ENCODE measurements around the gene GREM1.

The GREM1 gene

GRCh38 chr15:32733281-32733680 is 15.5 kb downstream of the GREM1 start:
- H3K27ac ChIP-seq (ENCODE audit: low read depth, low read length), result no peak overlapping the region
- H3K9me3 ChIP-seq (ENCODE audit: control insufficient read depth, insufficient read depth, low read length), result no peaks in the 10 kb centered on the region
- H3K27me3 ChIP-seq (ENCODE audit: control insufficient read depth, insufficient read depth, low read length), result no peaks in the 10 kb centered on the region
- H3K9ac ChIP-seq (ENCODE audit: low read depth, low read length), result no peak overlapping the region
- no peak overlapping the region for H3K4me3 ChIP-seq (ENCODE audit: low read depth, low read length)
- H3K36me3 ChIP-seq (ENCODE audit: control insufficient read depth, insufficient read depth, low read length), result no peaks in the 10 kb centered on the region
- peaks cover 8% of the 10 kb centered on the region for H3K4me1 ChIP-seq (ENCODE audit: control insufficient read depth, insufficient read depth, low read length)

GRCh38 chr15:32735989-32736700 is 18.3 kb downstream of the GREM1 start:
- no peak overlapping the region for H3K27ac ChIP-seq (ENCODE audit: low read depth, low read length)
- no peak overlapping the region for H3K9ac ChIP-seq (ENCODE audit: low read depth, low read length)
- no peaks in the 10 kb centered on the region; the same call in 1 of the 2 replicates for H3K4me1 ChIP-seq (ENCODE audit: control insufficient read depth, insufficient read depth, low read length)
- no peak overlapping the region for H3K4me3 ChIP-seq (ENCODE audit: low read depth, low read length)
- no peaks in the 10 kb centered on the region for H3K27me3 ChIP-seq (ENCODE audit: control insufficient read depth, insufficient read depth, low read length)
- H3K9me3 ChIP-seq (ENCODE audit: control insufficient read depth, insufficient read depth, low read length), result no peaks in the 10 kb centered on the region
- no peaks in the 10 kb centered on the region for H3K36me3 ChIP-seq (ENCODE audit: control insufficient read depth, insufficient read depth, low read length)

DNA sequence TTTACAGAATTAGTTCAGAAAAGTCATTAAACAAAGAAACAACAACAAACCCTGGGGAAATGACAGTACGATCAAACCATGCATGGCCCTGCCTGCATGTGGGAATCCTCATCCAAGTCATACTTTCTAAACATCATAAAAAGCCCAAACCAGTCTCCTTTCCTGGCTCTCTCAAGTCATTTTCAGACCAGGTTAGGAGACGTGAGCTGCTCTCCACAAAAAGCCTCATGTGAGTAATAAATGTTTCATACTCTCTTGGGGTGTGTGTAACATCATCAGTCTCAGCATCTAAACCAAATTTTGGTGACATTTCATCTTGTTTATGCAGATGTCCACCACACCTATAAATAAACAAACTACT is 18.9 kb downstream of the GREM1 start:
- no peaks in the 10 kb centered on the region for H3K4me1 ChIP-seq (ENCODE audit: control insufficient read depth, insufficient read depth, low read length)
- H3K27ac ChIP-seq (ENCODE audit: low read depth, low read length), result no peak overlapping the region
- H3K27me3 ChIP-seq (ENCODE audit: control insufficient read depth, insufficient read depth, low read length), result no peaks in the 10 kb centered on the region
- no peaks in the 10 kb centered on the region for H3K36me3 ChIP-seq (ENCODE audit: control insufficient read depth, insufficient read depth, low read length)
- no peak overlapping the region for H3K4me3 ChIP-seq (ENCODE audit: low read depth, low read length)
- no peak overlapping the region for H3K9ac ChIP-seq (ENCODE audit: low read depth, low read length)
- no peaks in the 10 kb centered on the region for H3K9me3 ChIP-seq (ENCODE audit: control insufficient read depth, insufficient read depth, low read length)

- H3K4me1 ChIP-seq (ENCODE audit: control insufficient read depth, insufficient read depth, low read length), result no peaks in the 10 kb centered on the region
- H3K27ac ChIP-seq (ENCODE audit: low read depth, low read length), result no peak overlapping the region
- H3K9me3 ChIP-seq (ENCODE audit: control insufficient read depth, insufficient read depth, low read length), result no peaks in the 10 kb centered on the region
- H3K27me3 ChIP-seq (ENCODE audit: control insufficient read depth, insufficient read depth, low read length), result no peaks in the 10 kb centered on the region
- H3K36me3 ChIP-seq (ENCODE audit: control insufficient read depth, insufficient read depth, low read length), result no peaks in the 10 kb centered on the region
- H3K4me3 ChIP-seq (ENCODE audit: low read depth, low read length), result no peak overlapping the region
- no peak overlapping the region for H3K9ac ChIP-seq (ENCODE audit: low read depth, low read length)
Measured at GRCh38 chr15:32737304-32737703, 19.5 kb downstream of the GREM1 start.

DNA sequence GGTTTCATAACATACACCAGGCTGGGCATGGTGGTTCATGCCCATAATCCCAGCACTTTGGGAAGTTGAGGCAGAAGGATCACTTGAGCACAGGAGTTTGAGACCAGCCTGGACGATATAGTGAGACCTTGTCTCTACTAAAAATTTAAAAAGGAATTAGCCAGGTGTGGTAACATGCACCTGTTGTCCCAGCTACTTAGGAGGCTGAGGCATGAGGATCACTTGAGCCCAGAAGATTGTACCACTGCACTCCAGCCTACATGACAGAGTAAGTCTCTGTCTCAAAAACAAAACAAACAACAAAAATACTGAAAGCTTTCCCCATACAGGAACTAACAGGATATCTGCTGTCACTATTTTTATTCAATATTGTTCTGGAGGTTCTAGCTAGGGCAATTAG is 20.9 kb downstream of the GREM1 start:
- Histone ChIP-seq H3K27ac (ENCODE audit: low read depth, low read length) (no peak overlapping the region), H3K4me1 (ENCODE audit: control insufficient read depth, insufficient read depth, low read length) (no peaks in the 10 kb centered on the region), H3K9me3 (ENCODE audit: control insufficient read depth, insufficient read depth, low read length) (no peaks in the 10 kb centered on the region), H3K36me3 (ENCODE audit: control insufficient read depth, insufficient read depth, low read length) (no peaks in the 10 kb centered on the region), H3K27me3 (ENCODE audit: control insufficient read depth, insufficient read depth, low read length) (no peaks in the 10 kb centered on the region), H3K4me3 (ENCODE audit: low read depth, low read length) (no peak overlapping the region), H3K9ac (ENCODE audit: low read depth, low read length) (no peak overlapping the region)

DNA sequence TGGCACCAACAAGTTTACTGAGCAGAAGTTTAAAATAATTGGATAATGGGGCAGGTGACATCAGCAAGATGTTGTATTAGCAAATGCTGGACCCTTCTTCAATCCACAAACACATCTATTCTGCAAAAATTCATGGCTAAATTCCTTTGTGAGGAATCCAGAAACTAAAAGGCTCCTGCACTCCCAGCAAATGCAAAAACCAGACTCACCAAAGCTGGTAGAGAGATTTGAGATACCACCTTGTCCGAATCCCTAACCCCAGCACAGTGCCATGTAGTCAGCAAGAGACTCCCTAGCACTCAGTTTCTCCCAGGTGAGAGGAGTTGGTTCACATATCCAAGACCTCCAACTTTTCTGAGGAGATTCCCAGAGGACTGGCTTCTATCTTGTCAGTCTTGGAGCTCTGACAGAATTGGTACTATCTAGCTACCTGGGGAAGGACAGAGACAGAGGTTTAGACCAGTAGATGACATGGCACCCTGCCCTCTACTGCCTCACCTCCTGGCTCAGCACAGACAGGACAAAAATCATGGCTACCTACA is 21.8 kb downstream of the GREM1 start:
- H3K9me3 ChIP-seq (ENCODE audit: control insufficient read depth, insufficient read depth, low read length), result no peaks in the 10 kb centered on the region
- no peaks in the 10 kb centered on the region for H3K4me1 ChIP-seq (ENCODE audit: control insufficient read depth, insufficient read depth, low read length)
- no peaks in the 10 kb centered on the region for H3K36me3 ChIP-seq (ENCODE audit: control insufficient read depth, insufficient read depth, low read length)
- no peak overlapping the region for H3K9ac ChIP-seq (ENCODE audit: low read depth, low read length)
- no peak overlapping the region for H3K4me3 ChIP-seq (ENCODE audit: low read depth, low read length)
- H3K27ac ChIP-seq (ENCODE audit: low read depth, low read length), result no peak overlapping the region
- no peaks in the 10 kb centered on the region for H3K27me3 ChIP-seq (ENCODE audit: control insufficient read depth, insufficient read depth, low read length)

DNA sequence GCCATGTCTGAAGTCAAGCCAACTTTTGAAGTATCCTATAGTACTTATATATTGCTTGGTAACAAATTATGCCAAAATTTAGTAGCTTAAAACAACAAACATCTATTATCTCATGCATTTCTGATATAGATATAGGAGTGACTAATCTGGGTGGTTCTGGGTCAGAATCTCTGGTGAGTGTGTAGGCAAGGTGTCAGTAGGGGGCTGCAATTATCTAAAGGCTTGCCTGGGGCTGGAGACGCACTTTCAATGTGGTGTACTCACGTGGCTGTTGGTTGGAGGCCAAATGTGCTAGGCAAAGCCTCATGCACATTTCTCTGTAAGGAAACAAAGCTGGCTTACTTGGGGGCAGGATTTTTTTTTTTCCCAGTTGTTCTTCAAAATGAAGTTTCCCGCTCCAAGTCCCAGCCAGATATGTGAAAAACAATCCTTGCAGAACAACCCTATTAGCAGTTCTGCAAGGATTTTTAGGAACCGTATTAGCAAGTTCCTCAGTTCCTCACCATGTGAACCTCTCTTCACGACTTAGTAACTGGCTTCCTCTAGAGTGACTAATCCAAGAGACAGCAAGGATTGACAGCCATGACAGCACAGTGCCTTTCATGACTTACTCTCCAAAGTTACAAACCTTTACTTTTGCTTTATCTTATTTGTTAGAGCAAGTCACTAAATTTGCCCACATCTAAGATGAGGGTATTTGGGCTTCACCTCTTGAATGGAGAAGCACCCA is 25.8 kb downstream of the GREM1 start:
- Histone ChIP-seq H3K36me3 (ENCODE audit: control insufficient read depth, insufficient read depth, low read length) (no peaks in the 10 kb centered on the region), H3K27ac (ENCODE audit: low read depth, low read length) (no peak overlapping the region), H3K4me1 (ENCODE audit: control insufficient read depth, insufficient read depth, low read length) (peaks cover 9% of the 10 kb centered on the region; the same call in 1 of the 2 replicates), H3K9ac (ENCODE audit: low read depth, low read length) (no peak overlapping the region), H3K4me3 (ENCODE audit: low read depth, low read length) (no peak overlapping the region), H3K27me3 (ENCODE audit: control insufficient read depth, insufficient read depth, low read length) (no peaks in the 10 kb centered on the region), H3K9me3 (ENCODE audit: control insufficient read depth, insufficient read depth, low read length) (no peaks in the 10 kb centered on the region)

DNA sequence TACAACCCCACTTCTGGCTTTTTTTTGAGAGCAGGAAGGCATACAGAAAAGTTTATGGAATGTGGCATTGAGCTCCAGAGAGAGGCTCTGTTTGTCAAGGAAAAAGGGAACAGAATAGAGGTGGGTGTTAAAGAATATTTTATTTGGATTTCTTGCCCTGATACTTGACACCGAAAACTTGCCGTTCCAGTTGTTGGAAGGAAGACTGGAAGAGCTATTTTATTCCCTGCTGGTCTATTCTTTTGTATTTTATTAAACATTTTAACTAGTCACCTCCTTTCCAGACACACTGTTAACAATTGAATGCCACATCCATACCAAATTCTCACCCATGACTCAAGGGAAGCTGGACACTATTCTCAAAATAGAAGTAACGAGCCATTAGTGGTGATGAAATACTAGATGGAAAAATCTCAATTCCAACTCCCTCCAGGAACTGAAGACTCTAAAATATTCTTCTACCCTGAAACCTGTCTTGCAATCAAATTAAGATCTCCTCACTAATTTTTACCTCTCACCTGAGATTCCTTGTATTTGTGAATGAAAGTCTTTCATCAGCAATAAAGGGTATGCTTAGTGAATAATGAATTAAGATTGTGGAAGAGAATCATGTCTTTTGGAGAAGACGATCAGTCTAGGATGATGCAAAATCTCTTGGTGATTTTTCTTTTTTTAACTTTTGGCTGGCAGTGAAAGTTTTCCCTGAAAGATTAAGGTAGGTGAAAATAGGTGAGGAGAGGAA is 28.5 kb downstream of the GREM1 start:
- no peak overlapping the region for H3K27ac ChIP-seq (ENCODE audit: low read depth, low read length)
- H3K27me3 ChIP-seq (ENCODE audit: control insufficient read depth, insufficient read depth, low read length), result no peaks in the 10 kb centered on the region

DNA sequence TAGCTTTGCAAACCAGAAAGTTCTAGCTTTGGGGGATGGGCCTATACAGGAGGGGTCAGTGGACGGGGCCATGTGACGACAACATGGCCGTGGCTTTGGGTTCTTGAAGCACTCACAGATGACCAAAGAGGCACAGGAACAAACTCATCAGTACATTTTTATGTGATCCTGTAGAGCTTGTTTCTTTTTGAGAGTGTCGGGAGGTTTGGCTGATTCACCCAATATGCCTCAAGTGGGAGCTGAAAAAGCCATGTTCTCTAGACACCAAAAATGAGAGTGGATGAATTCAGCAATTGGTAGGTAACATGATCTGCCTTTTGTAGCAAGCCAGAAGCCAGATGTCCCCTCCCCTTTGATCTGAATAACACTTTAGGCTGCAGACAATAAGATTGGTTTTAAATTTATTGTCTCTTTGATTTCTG is 30.1 kb downstream of the GREM1 start:
- no peak overlapping the region for H3K9ac ChIP-seq (ENCODE audit: low read depth, low read length)

More for the DNA sequence above, 28.5 kb downstream of the GREM1 start:
- Histone ChIP-seq H3K4me3 (ENCODE audit: low read depth, low read length) (no peak overlapping the region), H3K4me1 (ENCODE audit: control insufficient read depth, insufficient read depth, low read length) (peaks cover 9% of the 10 kb centered on the region; the same call in 1 of the 2 replicates), H3K9me3 (ENCODE audit: control insufficient read depth, insufficient read depth, low read length) (no peaks in the 10 kb centered on the region), H3K36me3 (ENCODE audit: control insufficient read depth, insufficient read depth, low read length) (no peaks in the 10 kb centered on the region), H3K9ac (ENCODE audit: low read depth, low read length) (no peak overlapping the region)

DNA sequence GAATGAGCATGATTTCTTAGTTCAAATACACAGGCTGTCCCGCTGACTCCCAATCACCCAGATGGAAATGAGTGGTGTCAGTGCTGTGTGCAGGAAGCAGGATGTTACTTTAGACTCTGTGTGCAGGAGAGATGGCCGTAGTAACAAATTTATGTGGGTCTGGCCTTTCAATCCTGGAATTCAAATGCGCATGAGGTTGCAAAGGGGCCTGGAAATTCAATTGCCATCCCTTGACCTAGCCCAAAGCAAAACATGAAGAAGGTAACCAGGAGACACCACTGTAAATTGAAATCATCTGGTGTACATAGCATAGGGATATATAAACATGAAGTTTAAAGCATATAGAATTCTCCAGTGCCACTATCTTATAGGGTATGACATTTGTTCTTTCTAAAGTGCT is 33.2 kb downstream of the GREM1 start:
- peaks cover 8% of the 10 kb centered on the region; the same call in 1 of the 2 replicates for H3K4me1 ChIP-seq (ENCODE audit: control insufficient read depth, insufficient read depth, low read length)
- no peaks in the 10 kb centered on the region for H3K9me3 ChIP-seq (ENCODE audit: control insufficient read depth, insufficient read depth, low read length)
- no peak overlapping the region for H3K4me3 ChIP-seq (ENCODE audit: low read depth, low read length)
- H3K36me3 ChIP-seq (ENCODE audit: control insufficient read depth, insufficient read depth, low read length), result no peaks in the 10 kb centered on the region
- no peak overlapping the region for H3K9ac ChIP-seq (ENCODE audit: low read depth, low read length)
- H3K27me3 ChIP-seq (ENCODE audit: control insufficient read depth, insufficient read depth, low read length), result no peaks in the 10 kb centered on the region
- H3K27ac ChIP-seq (ENCODE audit: low read depth, low read length), result no peak overlapping the region

More for the DNA sequence above, 30.1 kb downstream of the GREM1 start:
- Histone ChIP-seq H3K4me1 (ENCODE audit: control insufficient read depth, insufficient read depth, low read length) (peaks cover 9% of the 10 kb centered on the region; the same call in 1 of the 2 replicates), H3K27ac (ENCODE audit: low read depth, low read length) (no peak overlapping the region), H3K4me3 (ENCODE audit: low read depth, low read length) (no peak overlapping the region), H3K27me3 (ENCODE audit: control insufficient read depth, insufficient read depth, low read length) (no peaks in the 10 kb centered on the region), H3K9me3 (ENCODE audit: control insufficient read depth, insufficient read depth, low read length) (no peaks in the 10 kb centered on the region), H3K36me3 (ENCODE audit: control insufficient read depth, insufficient read depth, low read length) (no peaks in the 10 kb centered on the region)

Measured in HUES48 (cell line).